ENCODE data around the gene PLEKHJ1. TPM values are rescaled to one million over a fixed set of nuclear protein-coding genes. Genes with fewer than 3 reads are reported as not detected.
A peak's percentile ranks its signal among the peaks of the same experiment; 100 is the strongest.

Gene PLEKHJ1
- total and polyA plus RNA-seq, 2 of the 13 experiments (the other 11 are each of a cell fraction or from before 2014, with no cell fraction given), result 70.5 to 130 TPM

GRCh38 chr19:2236314-2237050, at the start of gene PLEKHJ1, which contains the start of gene SF3A2 (continued):
- peak; percentile 86; the same call in 1 of the 2 replicates for TF ChIP-seq KLF15 (CRISPR knock-in tag; IDR thresholded peaks at IDR 0.05; ENCODE audit: borderline replicate concordance)
- TF ChIP-seq TBP (CRISPR knock-in tag; IDR thresholded peaks at IDR 0.05), result no peak
- peak; percentile 73 for TF ChIP-seq AHR (CRISPR knock-in tag; IDR thresholded peaks at IDR 0.05)
- no peak for TF ChIP-seq PLRG1 (conservative IDR thresholded peaks at IDR 0.05)
- TF ChIP-seq ZNF235 (CRISPR knock-in tag; IDR thresholded peaks at IDR 0.05; ENCODE audit: borderline replicate concordance), result peak; percentile 92
- TF ChIP-seq ONECUT2 (CRISPR knock-in tag; IDR thresholded peaks at IDR 0.05), result peak; percentile 38; the same call in 1 of the 2 replicates
- peak; percentile 88 for TF ChIP-seq ZSCAN30 (CRISPR knock-in tag; IDR thresholded peaks at IDR 0.05)
- TF ChIP-seq KLF6 (CRISPR knock-in tag; IDR thresholded peaks at IDR 0.05), result peak; percentile 95
- TF ChIP-seq TAF15 (IDR thresholded peaks at IDR 0.05; ENCODE audit: low read depth, low read length, poor library complexity, severe bottlenecking), result peak; percentile 12
- TF ChIP-seq ZNF615 (CRISPR knock-in tag; IDR thresholded peaks at IDR 0.05; ENCODE audit: borderline replicate concordance), result peak; percentile 91
- TF ChIP-seq KAT8 (CRISPR knock-in tag; IDR thresholded peaks at IDR 0.05), result peak; percentile 93
- TF ChIP-seq KAT7 (CRISPR knock-in tag; IDR thresholded peaks at IDR 0.05; ENCODE audit: borderline replicate concordance), result peak; percentile 84
- TF ChIP-seq SRSF9 (IDR thresholded peaks at IDR 0.05; ENCODE audit: borderline replicate concordance, insufficient read depth, low read depth, low read length, poor library complexity, severe bottlenecking), result no peak
- TF ChIP-seq ZMAT5 (CRISPR knock-in tag; IDR thresholded peaks at IDR 0.05; ENCODE audit: borderline replicate concordance, low read depth), result no peak
- peak; percentile 97 for TF ChIP-seq CCDC6 (CRISPR knock-in tag; IDR thresholded peaks at IDR 0.05)
- TF ChIP-seq RFXAP (CRISPR knock-in tag; IDR thresholded peaks at IDR 0.05; ENCODE audit: borderline replicate concordance), result peak; percentile 79
- TF ChIP-seq RFXANK (CRISPR knock-in tag; IDR thresholded peaks at IDR 0.05), result peak; percentile 73; the same call in 1 of the 2 replicates
- TF ChIP-seq SKI (IDR thresholded peaks at IDR 0.05; ENCODE audit: partially characterized antibody), result peak; percentile 80
- TF ChIP-seq PREB (CRISPR knock-in tag; IDR thresholded peaks at IDR 0.05), result peak; percentile 77; the same call in 1 of the 2 replicates
- 0 out of 2 replicates have a peak, but pooled peaks have one; percentile 21 for TF ChIP-seq TERF1 (CRISPR knock-in tag; IDR thresholded peaks at IDR 0.05)
- TF ChIP-seq IKZF1 (IDR thresholded peaks at IDR 0.05), result no peak
- TF ChIP-seq SP5 (CRISPR knock-in tag; IDR thresholded peaks at IDR 0.05; ENCODE audit: borderline replicate concordance, low read depth), result peak; percentile 93
- peak; percentile 23; the same call in 1 of the 2 replicates for TF ChIP-seq ZNF143 (CRISPR knock-in tag; IDR thresholded peaks at IDR 0.05)
- peak; percentile 91 for TF ChIP-seq HDAC2 (CRISPR knock-in tag; IDR thresholded peaks at IDR 0.05)
- TF ChIP-seq NFYC (CRISPR knock-in tag; IDR thresholded peaks at IDR 0.05), result peak; percentile 54
- peak; percentile 92; the same call in 1 of the 2 replicates for TF ChIP-seq IRF9 (CRISPR knock-in tag; IDR thresholded peaks at IDR 0.05; ENCODE audit: borderline replicate concordance)
